Erythroblast (primary cell): ENCODE data around the gene RAB11FIP5.

Experiments
- GATA1 ChIP-seq: IDR thresholded peaks from 2 replicates; pipeline ENCODE4 v1.6.1; 2011; ENCODE audit warnings: low read depth, mild to moderate bottlenecking, control low read depth, low read length, moderate library complexity
- POLR2A ChIP-seq: IDR thresholded peaks from 2 replicates; pipeline ENCODE4 v1.6.1; 2011; ENCODE audit warnings: mild to moderate bottlenecking, low read length

- TF ChIP-seq POLR2A, result no peak
- no peak for TF ChIP-seq GATA1
Measured at GRCh38 chr2:73117441-73117840, 4.7 kb upstream of the RAB11FIP5 start.
